GM23338 (cell line): Measurements from ENCODE around the gene SORCS2. TPM values are rescaled to one million over a fixed set of nuclear protein-coding genes. Genes with fewer than 3 reads are reported as not detected.

Experiments used
- ATAC-seq: fragments of 200-7000 bp; cut with Tn5 transposase; 3 replicates; pipeline ENCODE4 v1.9.1; 2020
- DNase-seq: peaks from one replicate; pipeline ENCODE4 v3.0.0-alpha.2; 2015; ENCODE audit warnings: low spot score
- H2AFZ ChIP-seq: fragments of 200-600 bp; sonication (generic); 2 replicates; pipeline ENCODE4 v1.8.0; 2016; ENCODE audit warnings: antibody characterized with exemption, mild to moderate bottlenecking, moderate library complexity
- H3F3A ChIP-seq: fragments of 200-600 bp; sonication (generic); replicated peaks from 2 replicates; pipeline ENCODE4 v1.8.0; 2017; ENCODE audit warnings: antibody characterized with exemption, mixed run types, low read depth
- H3K27ac ChIP-seq: fragments of 200-600 bp; sonication (generic); 2 replicates; pipeline ENCODE4 v1.6.1; 2016; ENCODE audit warnings: low read depth
- H3K27me3 ChIP-seq: fragments of 200-600 bp; sonication (generic); 2 replicates; pipeline ENCODE4 v1.8.0; 2016; ENCODE audit warnings: mild to moderate bottlenecking, mixed run types, moderate library complexity; ENCODE audit not compliant: insufficient read depth
- H3K36me3 ChIP-seq: fragments of 200-600 bp; sonication (generic); 2 replicates; pipeline ENCODE4 v1.8.0; 2016; ENCODE audit warnings: mild to moderate bottlenecking; ENCODE audit not compliant: insufficient read depth
- H3K4me1 ChIP-seq: fragments of 200-600 bp; sonication (generic); 2 replicates; pipeline ENCODE4 v1.8.0; 2016; ENCODE audit warnings: mild to moderate bottlenecking, moderate library complexity; ENCODE audit not compliant: insufficient read depth
- H3K4me2 ChIP-seq: fragments of 200-600 bp; sonication (generic); 2 replicates; pipeline ENCODE4 v1.7.1; 2017; ENCODE audit warnings: mixed run types
- H3K4me3 ChIP-seq: fragments of 200-600 bp; sonication (generic); 2 replicates; pipeline ENCODE4 v1.6.1; 2016; ENCODE audit warnings: mixed run types
- H3K79me2 ChIP-seq: fragments of 200-600 bp; sonication (generic); replicated peaks from 2 replicates; pipeline ENCODE4 v1.8.0; 2017; ENCODE audit warnings: mild to moderate bottlenecking; ENCODE audit not compliant: insufficient read depth
- H3K9me2 ChIP-seq: fragments of 200-600 bp; sonication (generic); 2 replicates; pipeline ENCODE4 v1.8.0; 2017; ENCODE audit not compliant: insufficient read depth
- H4K20me1 ChIP-seq: fragments of 200-600 bp; sonication (generic); replicated peaks from 2 replicates; pipeline ENCODE4 v1.8.0; 2017; ENCODE audit warnings: mild to moderate bottlenecking; ENCODE audit not compliant: insufficient read depth
- H3K27ac Mint-ChIP-seq: 2 replicates; pipeline ENCODE4 v1.8.0; 2020; ENCODE audit warnings: inconsistent platforms, mild to moderate bottlenecking, moderate library complexity, mixed read lengths
- H3K27me3 Mint-ChIP-seq: 3 replicates; pipeline ENCODE4 v1.8.0; 2022; ENCODE audit warnings: low read depth, mild to moderate bottlenecking, moderate library complexity, mixed read lengths, inconsistent platforms; ENCODE audit not compliant: insufficient read depth, poor library complexity
- H3K36me3 Mint-ChIP-seq: 3 replicates; pipeline ENCODE4 v1.8.0; 2021; ENCODE audit warnings: low read depth, mild to moderate bottlenecking, inconsistent platforms, moderate library complexity, mixed read lengths
- H3K4me1 Mint-ChIP-seq: 3 replicates; pipeline ENCODE4 v1.8.0; 2020; ENCODE audit warnings: mild to moderate bottlenecking, inconsistent platforms, mixed read lengths
- H3K4me3 Mint-ChIP-seq: 3 replicates; pipeline ENCODE4 v1.8.0; 2021; ENCODE audit warnings: moderate library complexity, mild to moderate bottlenecking, inconsistent platforms, mixed read lengths
- H3K9me3 Mint-ChIP-seq: 3 replicates; pipeline ENCODE4 v1.8.0; 2020; ENCODE audit warnings: moderate library complexity, mild to moderate bottlenecking, inconsistent platforms, mixed read lengths
- CREB1 ChIP-seq: fragments of 250-450 bp; sonication (Bioruptor Pico); IDR thresholded peaks from 2 replicates; pipeline ENCODE4 v1.5.0; 2020; ENCODE audit warnings: low read depth, mild to moderate bottlenecking, moderate library complexity
- EZH2 ChIP-seq: fragments of 200-600 bp; sonication (generic); IDR thresholded peaks from one replicate; pipeline ENCODE4 v1.8.0; 2017; ENCODE audit warnings: antibody characterized with exemption, mild to moderate bottlenecking, low read depth; ENCODE audit not compliant: unreplicated experiment
- EZH2phosphoT487 ChIP-seq: fragments of 200-600 bp; sonication (generic); IDR thresholded peaks from one replicate; pipeline ENCODE4 v1.8.1; 2018; ENCODE audit warnings: antibody characterized with exemption; ENCODE audit not compliant: unreplicated experiment
- JUNB ChIP-seq: IDR thresholded peaks from one replicate; pipeline ENCODE4 v1.6.1; 2016; ENCODE audit warnings: antibody characterized with exemption; ENCODE audit not compliant: unreplicated experiment
- NANOG ChIP-seq: IDR thresholded peaks from 2 replicates; pipeline ENCODE4 v1.6.1; 2016; ENCODE audit warnings: antibody characterized with exemption, borderline replicate concordance
- POLR2AphosphoS5 ChIP-seq: IDR thresholded peaks from 2 replicates; pipeline ENCODE4 v1.6.1; 2016; ENCODE audit warnings: antibody characterized with exemption, low read depth
- STAT1 ChIP-seq: IDR thresholded peaks from one replicate; pipeline ENCODE4 v1.6.1; 2016; ENCODE audit warnings: antibody characterized with exemption; ENCODE audit not compliant: unreplicated experiment
- ZNF331 ChIP-seq: fragments of 250-450 bp; sonication (Bioruptor Pico); IDR thresholded peaks from 2 replicates; pipeline ENCODE4 v1.5.0; 2020; ENCODE audit warnings: low read depth, mild to moderate bottlenecking, moderate library complexity
- polyA plus RNA-seq: library from polyadenylated mRNA; unstranded; fragments of >200 nt; fragmentation: Nextera tagmentation; extraction: Ambion mirVana; gene quantifications from 2 replicates; pipeline ENCODE4 v1.2.1, GENCODE V29; 2016
- total RNA-seq: library from RNA; depleted of rRNA; stranded (reverse); fragments of >200 nt; shearing (Covaris generic); gene quantifications from 2 replicates; pipeline ENCODE4 v1.2.3, GENCODE V29; 2014
- TF ChIP-seq, protein P1 (sequence below): IDR thresholded peaks from 2 replicates; pipeline ENCODE4 v1.6.1; 2016; ENCODE audit warnings: antibody characterized with exemption
- TF ChIP-seq, protein P2 (sequence below), 2 experiments: fragments of 200-600 bp in 1 of 2; sonication (generic) in 1 of 2; conservative IDR thresholded peaks; 2 replicates each; pipeline versions ENCODE4 v1.5.1 to v1.6.1; 2016 to 2017; ENCODE audit warnings: antibody characterized with exemption in 2 of 2, low read depth in 2 of 2, mild to moderate bottlenecking in 2 of 2, moderate library complexity in 1 of 2

Gene SORCS2
- total and polyA plus RNA-seq, 2 experiments from 2014 or later: 0.47 to 2.4 TPM

DNA sequence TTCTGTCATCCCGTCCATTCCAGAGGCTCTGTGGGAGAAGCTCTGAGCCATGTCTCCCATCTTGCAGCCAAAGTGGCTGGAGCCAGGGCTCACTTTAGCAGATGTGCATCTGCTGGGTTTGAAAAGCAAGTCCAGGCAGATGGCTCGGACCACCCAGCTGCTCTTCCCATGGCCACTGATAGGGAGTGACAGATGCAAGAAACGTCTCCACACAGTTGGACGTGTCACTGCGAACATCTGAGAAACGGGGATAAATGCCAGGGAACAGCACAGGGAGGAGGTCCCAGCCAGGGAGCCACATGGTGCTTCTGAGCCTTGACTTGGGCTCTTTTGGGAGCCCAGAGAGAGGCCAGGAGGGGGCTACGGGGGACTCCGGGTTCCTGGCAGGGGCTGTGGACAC lies 505.0 kb downstream of the SORCS2 start (continued):
- TF ChIP-seq NANOG: no peak
- TF ChIP-seq STAT1: no peak
- no peak for TF ChIP-seq POLR2AphosphoS5
- TF ChIP-seq, protein P1, sequence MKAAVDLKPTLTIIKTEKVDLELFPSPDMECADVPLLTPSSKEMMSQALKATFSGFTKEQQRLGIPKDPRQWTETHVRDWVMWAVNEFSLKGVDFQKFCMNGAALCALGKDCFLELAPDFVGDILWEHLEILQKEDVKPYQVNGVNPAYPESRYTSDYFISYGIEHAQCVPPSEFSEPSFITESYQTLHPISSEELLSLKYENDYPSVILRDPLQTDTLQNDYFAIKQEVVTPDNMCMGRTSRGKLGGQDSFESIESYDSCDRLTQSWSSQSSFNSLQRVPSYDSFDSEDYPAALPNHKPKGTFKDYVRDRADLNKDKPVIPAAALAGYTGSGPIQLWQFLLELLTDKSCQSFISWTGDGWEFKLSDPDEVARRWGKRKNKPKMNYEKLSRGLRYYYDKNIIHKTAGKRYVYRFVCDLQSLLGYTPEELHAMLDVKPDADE: no peak
- no peak for TF ChIP-seq EZH2

DNA sequence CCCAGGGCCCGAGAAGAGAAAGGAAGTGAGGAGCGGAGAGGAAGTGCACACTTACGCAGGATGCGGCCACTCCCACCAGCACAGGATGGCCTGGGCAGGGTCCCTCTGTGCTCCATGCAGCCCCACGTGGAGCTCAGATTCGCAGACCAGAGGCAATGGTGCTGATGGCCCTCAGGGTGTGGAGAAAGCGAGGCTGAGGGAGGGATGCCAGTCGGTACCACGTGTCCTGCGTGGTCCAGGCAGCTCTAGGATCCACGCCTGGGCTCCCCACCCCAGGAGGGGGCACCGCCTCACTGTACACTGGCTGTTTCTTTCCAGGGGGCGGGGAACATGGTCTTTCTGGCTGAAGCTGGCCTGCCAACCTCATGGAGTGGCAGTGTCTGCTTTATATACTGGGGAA lies 505.5 kb downstream of the SORCS2 start:
- Histone ChIP-seq H3K36me3 (no peaks in the 10 kb centered on the region), H3K4me1 (peaks cover 2% of the 10 kb centered on the region; the same call in 1 of the 2 replicates), H3K79me2 (no peaks in the 10 kb centered on the region), H3F3A (no peaks in the 10 kb centered on the region), H4K20me1 (no peaks in the 10 kb centered on the region), H3K9me2 (no peaks in the 10 kb centered on the region), H3K4me3 (no peak overlapping the region), H3K27ac (no peak overlapping the region), H2AFZ (no peak overlapping the region), H3K4me2 (no peak overlapping the region), H3K27me3 (no peaks in the 10 kb centered on the region)
- no peaks in the 10 kb centered on the region for H3K36me3 Mint-ChIP-seq
- H3K27ac Mint-ChIP-seq: no peak overlapping the region
- peaks cover 5% of the 10 kb centered on the region; the same call in 2 of the 3 replicates for H3K9me3 Mint-ChIP-seq
- H3K27me3 Mint-ChIP-seq: peaks cover 22% of the 10 kb centered on the region
- ATAC-seq: no peak
- no peak overlapping the region for H3K4me3 Mint-ChIP-seq
- TF ChIP-seq CREB1 (CRISPR knock-in tag) (no peak), STAT1 (no peak), ZNF331 (CRISPR knock-in tag) (no peak)
- TF ChIP-seq, protein P2, sequence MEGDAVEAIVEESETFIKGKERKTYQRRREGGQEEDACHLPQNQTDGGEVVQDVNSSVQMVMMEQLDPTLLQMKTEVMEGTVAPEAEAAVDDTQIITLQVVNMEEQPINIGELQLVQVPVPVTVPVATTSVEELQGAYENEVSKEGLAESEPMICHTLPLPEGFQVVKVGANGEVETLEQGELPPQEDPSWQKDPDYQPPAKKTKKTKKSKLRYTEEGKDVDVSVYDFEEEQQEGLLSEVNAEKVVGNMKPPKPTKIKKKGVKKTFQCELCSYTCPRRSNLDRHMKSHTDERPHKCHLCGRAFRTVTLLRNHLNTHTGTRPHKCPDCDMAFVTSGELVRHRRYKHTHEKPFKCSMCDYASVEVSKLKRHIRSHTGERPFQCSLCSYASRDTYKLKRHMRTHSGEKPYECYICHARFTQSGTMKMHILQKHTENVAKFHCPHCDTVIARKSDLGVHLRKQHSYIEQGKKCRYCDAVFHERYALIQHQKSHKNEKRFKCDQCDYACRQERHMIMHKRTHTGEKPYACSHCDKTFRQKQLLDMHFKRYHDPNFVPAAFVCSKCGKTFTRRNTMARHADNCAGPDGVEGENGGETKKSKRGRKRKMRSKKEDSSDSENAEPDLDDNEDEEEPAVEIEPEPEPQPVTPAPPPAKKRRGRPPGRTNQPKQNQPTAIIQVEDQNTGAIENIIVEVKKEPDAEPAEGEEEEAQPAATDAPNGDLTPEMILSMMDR (conservative IDR thresholded peaks at IDR 0.05; ENCODE audit: low read depth in 2 of 2): no peak
- no peak for DNase-seq
- peaks cover 18% of the 10 kb centered on the region for H3K4me1 Mint-ChIP-seq

DNA sequence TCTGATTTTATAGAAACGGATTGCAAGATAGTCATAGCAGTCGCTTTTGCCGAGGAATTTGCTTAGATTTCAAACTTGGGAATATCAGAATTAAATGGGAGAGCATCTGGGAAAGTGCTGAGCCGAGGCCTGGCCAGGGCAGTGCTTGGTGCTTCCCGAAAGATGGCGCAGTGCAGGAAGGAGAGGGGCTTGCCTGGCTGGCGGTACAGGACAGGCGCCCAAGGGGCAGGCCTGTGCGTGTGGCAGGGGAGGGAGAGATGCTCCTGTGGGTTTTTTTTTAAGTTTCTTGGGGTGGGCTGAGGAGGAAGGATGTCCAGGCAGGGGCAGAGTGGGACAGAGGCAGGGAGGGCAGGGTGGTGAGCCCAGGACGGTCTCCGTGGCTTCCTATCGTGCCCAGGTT lies 506.2 kb downstream of the SORCS2 start:
- Histone ChIP-seq H3K36me3 (no peaks in the 10 kb centered on the region), H2AFZ (no peak overlapping the region), H3K4me2 (no peak overlapping the region), H3F3A (no peaks in the 10 kb centered on the region), H4K20me1 (no peaks in the 10 kb centered on the region), H3K27me3 (no peaks in the 10 kb centered on the region), H3K27ac (no peak overlapping the region), H3K79me2 (no peaks in the 10 kb centered on the region), H3K4me1 (peaks cover 2% of the 10 kb centered on the region; the same call in 1 of the 2 replicates), H3K4me3 (no peak overlapping the region), H3K9me2 (no peaks in the 10 kb centered on the region)
- H3K4me1 Mint-ChIP-seq: peaks cover 20% of the 10 kb centered on the region
- H3K36me3 Mint-ChIP-seq: no peaks in the 10 kb centered on the region
- H3K27ac Mint-ChIP-seq: no peak overlapping the region; the same call in 1 of the 2 replicates
- TF ChIP-seq, protein P2 (conservative IDR thresholded peaks at IDR 0.05; ENCODE audit: low read depth in 2 of 2): peak; percentile 24 to 36; a peak in 2 of 4 replicates
- TF ChIP-seq EZH2phosphoT487: no peak
- no peak for TF ChIP-seq JUNB
- no peak for TF ChIP-seq POLR2AphosphoS5
- no peak for TF ChIP-seq NANOG
- TF ChIP-seq EZH2: no peak
- peaks cover 24% of the 10 kb centered on the region for H3K27me3 Mint-ChIP-seq
- peak; percentile 33 for DNase-seq
- H3K4me3 Mint-ChIP-seq: no peak overlapping the region; the same call in 2 of the 3 replicates
- peaks cover 5% of the 10 kb centered on the region; the same call in 2 of the 3 replicates for H3K9me3 Mint-ChIP-seq
- peak; percentile 78 for ATAC-seq
